ENCODE measurements around the gene MDC1. TPM values are rescaled to one million over a fixed set of nuclear protein-coding genes. Genes with fewer than 3 reads are reported as not detected.
A peak's percentile ranks its signal among the peaks of the same experiment; 100 is the strongest.
"Not testable (repeated sequence)": the region's sequence is repeated elsewhere in the genome, so short reads cannot be mapped to it uniquely, and the experiment has no call there.

Gene MDC1
- total RNA-seq, 1 donor from 2014 or later: 10.2 TPM

DNA sequence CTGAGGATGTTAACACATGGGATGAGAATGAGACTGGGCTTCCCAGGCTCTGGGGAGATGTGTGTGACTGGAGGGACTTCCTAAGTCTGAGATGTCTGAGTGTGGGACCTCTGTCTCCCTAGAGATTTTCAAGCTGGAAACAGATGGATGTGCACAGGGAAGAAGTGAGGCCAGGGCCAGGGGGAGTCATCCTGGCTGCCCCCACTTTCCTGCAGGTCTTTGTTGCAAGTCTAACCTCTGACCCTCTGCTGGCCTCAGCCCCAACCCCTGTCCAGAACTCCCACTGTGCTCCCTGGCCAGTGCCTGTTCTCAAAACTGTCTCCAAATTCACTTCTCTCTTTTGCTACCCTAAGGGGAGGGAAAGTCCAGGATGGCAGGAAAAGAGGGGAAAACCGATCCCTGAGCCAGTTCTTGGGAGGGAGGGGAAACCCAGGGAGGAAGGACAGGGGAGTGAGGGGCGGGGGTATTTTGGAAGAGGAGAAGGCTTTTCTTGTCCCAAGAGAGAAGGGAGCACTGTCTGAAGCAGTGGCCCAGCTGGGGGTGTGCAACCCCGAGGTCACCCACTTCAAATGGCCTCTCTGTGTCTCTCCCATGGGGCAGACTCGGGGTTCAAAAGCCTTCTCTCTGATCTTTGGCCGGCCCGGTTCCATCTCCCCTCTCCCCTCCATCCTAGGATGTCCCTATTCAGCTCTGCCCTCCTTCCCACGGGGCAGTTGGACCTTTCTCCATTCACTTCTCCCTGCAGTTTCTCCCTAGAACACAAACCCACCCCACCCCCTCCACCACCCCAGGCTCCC, 33.7 kb downstream of the MDC1 start:
- no peak for DNase-seq (ENCODE audit: low read depth, low spot score)

DNA sequence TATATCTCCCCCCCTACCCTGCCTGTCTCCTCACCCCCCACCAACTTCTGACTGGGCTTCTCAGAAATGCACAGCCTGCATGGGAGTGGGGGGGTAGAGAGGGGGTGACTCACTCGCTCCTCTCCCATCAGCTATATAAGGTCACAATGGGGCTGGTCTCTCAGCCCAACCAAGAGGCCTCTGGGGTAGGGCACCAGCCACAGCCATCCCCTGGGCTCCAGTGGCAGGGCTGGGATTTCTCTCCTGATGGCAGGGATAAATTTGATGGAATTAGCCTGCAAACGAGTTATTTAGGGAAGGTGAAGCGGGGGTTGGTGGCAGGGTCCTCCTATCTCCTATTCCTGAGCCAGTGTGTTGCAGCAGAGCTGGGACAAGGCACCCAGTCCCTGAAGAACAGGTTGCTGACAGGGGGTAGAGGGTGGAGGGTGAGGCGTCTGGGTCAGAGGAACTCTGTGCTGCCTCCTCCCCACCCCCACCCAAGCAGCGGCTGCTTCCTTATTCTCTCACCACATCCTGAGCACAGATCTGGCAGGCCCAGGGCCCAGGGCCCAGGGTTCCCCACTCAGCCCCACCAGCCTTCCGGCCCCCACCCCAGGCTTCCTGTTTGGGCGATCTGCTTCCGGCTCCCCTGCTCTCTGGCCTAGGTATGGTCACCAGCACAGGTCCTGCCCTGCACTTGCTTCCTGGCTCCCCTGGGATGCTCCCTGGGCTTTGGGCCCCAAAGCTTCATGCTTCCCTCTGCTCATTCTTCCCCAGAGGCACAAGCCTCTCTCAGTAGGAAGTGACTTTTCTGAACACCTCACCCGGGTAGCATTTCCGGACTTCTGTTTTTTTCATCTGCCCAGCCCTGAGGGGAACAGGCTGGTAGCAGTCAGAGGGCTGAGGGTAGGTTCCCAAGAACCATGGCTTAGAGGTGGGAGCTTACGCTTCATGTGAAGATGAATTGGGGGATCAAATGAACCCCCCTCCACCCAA, 34.7 kb downstream of the MDC1 start:
- peak; percentile 83 for DNase-seq (ENCODE audit: low read depth, low spot score)

DNA sequence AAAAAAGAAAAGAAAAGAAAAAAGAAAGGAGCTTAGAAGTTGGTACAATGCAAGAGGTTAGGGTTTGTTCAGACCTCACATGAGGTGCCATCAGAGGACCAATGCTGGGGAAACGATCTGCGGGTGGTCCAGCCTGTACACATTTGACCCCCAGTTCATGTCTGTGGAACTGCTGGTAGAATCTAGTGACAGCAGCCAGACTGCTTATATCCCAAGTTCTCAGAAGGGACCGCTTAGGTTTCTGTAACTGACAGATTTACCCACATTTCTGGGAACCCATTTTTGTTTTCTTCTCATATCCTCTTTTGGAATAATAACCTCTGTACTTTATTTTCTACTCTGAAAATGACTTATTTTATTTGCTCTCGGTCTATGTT, 35.3 kb downstream of the MDC1 start:
- no peak for DNase-seq (ENCODE audit: low read depth, low spot score)

DNA sequence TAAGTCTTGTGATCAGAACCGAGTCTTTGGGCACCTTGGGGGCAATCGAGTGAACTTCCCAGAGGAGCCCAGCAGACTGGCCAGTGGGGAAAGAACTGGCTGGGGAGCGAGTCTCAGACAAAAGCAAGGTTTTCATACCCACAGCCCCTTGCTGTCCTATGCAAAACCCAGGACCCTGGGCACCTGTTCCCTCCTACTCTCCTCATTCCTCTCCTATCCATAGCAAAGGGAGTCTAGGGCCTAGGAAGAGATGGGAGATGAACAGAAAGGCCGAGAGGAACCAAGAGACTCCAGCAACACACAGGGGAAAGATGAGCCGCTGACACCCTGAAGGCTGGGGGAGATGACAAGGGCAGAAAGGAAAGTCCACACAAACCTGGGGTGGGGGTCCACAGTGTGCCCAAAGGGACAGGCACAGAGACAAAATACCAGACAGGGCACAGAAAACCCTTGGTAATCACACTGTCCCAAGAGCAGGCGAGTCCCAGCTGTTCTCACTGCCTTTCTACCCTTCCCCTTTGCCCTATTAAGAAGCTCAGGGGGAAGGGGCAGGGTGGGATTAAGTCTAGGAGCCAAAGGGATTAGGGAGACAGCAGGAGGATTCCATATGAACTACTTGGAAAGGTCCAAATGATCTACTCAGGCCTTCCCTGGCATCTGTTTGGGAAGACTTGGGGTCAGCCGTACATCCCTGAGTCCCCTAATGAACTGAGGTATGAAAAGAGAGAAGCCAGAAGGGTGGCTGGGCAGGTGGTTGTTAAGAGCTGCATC, 37.1 kb downstream of the MDC1 start:
- no peak for DNase-seq (ENCODE audit: low read depth, low spot score)

DNA sequence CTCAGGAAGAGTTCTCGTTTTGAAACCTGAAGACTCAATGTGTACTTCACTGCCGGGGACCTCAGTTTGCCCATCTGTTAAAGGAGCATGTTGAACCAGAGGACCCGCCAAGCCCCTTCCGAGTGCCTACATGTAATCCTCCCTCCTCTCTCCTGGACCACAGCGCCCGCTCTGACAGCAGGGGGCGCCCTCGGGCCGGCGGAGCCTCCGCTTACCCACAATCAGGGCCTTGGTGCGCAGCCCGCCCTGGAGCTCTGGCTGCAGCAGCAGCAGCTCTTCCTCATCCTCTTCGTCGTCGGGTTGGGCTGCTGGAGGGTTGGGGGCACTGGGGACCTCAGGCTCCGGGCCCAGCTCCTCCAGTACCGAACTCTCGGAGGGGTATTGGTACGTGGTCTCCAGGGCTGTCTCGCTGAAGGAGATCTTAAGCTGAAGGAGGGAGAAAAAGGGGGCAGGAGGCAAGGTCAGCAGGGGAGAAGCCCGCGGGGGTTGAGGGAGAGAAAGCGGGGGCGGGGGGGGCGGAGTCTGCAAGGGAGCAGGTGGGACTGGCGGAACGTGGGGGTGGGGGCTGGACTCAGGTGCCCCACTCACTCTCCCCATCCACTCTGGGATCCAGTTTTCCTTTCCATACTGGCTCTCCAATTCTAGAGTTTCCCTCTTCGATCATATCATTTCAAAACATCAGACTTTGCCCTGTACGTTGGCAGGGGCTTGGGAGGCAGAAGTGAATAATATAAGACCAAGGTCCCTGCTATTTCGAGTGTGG, 37.9 kb downstream of the MDC1 start:
- DNase-seq (ENCODE audit: low read depth, low spot score): no peak

DNA sequence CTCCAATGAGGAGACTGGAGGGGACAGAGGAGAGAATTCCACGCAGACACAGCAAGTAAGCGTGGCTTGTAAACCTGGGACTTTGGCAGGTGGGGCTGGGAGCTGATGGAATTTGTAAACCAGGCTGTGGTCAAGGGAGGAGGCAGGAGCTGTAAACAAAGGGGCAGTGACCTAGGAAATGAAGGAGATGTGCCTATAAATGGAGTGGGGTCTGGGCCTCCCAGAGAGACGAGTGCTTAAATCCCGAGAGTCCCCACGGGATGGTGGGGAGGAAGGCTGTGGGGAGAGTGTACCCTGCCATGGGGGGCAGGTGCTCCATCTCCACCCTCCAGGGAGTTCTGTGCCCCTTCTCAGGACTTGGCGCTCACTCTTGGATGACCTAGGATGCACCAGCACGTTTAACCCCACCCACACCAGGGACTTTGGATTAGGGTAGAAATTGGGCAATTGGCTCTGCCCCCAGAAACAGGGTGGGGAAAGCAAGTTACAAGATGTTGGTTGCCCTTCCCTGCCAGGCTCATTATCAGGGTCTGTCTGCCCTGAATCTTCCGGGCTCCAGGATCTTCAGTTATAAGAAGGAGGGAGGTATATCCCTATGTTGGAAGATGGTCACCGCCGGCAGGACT, 40.3 kb downstream of the MDC1 start:
- DNase-seq (ENCODE audit: low read depth, low spot score): no peak

DNA sequence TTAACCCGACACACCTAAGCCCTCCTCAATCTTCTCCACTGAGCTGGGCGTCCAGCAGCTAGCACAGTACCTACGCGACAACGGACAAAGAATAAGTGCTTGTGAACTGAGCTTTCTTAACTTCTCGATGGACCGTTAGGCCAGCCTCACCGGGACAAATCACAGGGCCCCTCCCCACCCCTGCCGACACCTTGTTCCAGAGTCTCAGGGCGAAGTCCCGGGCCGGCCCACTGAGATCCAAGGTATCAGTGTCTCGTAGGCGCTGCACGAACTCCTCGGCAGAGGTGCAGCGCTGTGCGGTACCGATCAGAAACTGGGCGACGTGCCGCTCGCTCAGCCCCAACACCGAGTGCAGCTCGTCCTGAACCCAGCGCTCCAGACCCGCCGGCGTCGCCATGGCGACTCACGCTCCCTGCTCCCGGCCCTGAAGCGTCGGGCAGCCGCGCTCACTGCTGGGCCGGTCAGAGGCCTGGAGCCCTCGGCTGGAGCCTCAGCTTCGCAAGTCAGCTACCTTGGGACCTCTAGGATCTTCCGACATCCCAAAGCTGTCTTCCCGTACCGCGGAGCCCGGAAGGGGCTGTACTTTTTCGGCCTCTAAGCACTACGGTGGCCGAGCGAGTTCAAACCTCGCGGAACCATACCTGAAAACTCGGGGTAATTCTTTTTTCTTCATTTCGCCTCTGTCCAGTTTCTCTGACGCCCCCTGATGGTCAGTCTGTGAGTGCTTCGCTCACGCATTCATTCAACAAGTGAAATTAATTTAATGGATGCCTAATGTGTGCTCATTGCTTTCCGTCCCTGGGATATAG, 44.4 kb downstream of the MDC1 start, which contains the start of gene DHX16:
TSS of gene DHX16 (minus strand) at position 562 of the 809 bp plus-strand sequence. CDS start at position 397, 165 bp downstream.
- DNase-seq (ENCODE audit: low read depth, low spot score): peak; percentile 90

DNA sequence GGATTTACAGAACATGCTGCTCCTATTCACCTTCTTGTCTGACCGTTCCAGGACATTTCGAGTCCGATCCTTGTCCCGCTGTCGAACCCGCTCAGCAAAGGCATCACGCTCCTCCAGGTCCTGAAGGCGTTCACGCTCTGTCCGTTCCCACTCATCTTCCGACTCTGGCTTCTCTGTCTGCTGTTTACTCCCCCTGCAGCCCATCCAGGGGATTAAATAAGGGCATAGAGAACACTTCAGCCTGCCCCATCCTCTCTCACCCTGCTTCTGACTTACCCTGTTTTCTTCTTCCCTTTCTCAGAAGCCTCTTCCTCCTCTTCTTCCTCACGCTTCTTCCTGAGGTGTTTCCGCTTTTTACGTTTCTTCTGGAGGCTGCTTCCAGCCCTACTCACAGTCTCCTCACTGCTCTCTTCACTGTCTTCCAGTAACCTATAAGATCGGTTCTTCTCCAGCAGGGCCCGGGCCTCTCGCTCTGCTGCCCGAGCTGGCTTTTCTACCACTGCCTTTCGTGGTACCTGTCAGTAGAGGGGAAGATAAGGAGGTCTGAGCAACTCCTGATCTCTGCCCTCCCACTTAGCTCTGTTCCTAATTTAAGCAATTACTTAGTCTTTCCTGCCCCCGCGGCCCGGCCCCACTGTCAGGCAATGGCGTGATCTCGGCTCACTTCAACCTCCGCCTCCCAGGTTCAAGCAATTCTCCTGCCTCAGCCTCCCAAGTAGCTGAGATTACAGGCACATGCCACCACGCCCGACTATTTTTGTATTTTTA, 46.1 kb downstream of the MDC1 start:
- no peak for DNase-seq (ENCODE audit: low read depth, low spot score)

DNA sequence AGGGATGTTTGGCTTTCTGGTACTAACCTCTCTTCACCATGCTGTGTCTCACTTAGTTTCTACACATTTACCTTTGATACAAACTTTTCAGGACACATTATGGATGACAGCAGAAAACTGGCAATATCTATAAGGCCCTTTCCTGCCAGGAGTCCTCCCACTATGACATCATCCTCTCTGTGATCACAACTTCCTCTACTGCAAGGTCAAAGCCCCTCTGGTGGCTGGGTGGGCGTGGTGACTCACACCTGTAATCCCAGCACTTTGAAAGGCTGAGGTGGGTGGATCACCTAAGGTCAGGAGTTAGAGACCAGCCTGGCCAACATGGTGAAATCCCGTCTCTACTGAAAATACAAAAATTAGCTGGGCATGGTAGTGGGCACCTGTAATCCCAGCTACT, 50.8 kb downstream of the MDC1 start:
- not testable (repeated sequence) for DNase-seq (ENCODE audit: low read depth, low spot score)

DNA sequence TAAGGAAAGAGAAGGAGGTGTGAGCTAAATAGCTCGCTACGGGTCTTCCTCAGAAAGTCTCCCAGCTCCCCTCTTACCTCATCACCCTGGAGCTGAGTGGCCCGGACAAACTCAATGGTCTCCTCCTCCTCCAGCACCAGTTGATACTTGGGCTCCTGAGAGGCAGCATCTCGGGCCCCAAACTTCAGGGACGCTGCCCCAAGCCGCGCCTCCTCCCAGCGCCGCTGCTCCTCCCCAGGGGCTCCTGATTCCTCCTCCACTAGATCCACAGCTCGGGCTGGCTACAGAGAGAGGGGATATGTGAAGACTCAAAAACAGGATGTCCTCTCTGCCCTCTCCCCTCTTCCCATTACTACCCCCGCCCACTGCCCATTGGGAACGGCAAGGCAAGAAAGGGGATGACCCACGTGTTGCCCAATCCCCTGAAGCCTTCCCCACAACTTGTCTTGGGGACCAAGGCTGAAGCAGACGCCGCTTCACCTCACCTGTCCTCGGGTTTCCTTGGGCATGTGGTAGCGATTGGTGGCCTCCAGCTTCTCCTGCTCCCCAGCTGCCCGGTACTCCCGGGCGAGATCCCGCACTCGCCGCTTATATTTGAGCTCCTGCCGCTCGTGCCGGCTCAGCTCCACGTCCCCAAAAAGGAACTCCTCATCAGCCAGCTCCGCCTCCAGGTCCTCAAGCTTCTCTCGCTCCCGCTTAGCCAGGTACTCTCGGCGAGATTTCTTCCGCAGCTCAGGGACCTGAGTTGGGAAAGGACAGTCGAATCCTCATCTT, 51.9 kb downstream of the MDC1 start:
- DNase-seq (ENCODE audit: low read depth, low spot score): no peak

DNA sequence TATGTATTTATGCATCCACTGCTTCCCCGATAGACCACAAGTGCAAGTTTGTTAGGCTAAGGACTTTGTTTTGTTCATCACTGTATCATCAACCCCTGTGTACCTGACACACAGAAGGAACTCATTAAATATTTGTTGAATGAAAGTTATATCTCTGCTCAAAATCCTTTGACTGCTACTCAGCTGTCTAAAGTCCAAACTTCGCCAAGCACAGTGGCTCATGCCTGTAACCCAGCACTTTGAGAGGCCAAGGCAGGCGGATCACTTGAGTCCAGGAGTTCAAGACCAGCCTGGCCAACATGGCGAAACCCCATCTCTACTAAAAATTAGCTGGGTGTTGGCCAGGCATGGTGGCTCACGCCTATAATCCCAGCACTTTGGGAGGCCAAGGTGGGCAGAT, 59.2 kb downstream of the MDC1 start:
- not testable (repeated sequence) for DNase-seq (ENCODE audit: low read depth, low spot score)

DNA sequence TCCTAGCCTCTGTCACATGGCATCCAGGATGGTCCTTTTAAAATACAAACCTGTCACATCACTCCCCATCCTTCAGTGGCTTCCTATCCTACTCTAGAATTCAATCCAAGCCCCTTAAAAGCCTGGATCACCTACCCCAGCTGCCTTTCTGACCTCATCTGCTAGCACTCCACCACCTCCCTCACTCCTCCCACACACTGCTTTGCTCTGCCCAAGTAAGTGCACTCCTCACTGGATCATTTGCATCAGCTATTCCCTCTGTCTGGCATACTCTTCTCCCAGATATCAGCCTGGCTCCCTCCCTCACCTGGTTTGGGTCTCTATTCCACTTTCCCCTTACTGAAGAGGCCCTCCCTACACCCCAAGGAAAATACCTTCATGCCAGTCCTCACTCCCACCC, 59.6 kb downstream of the MDC1 start:
- DNase-seq (ENCODE audit: low read depth, low spot score): no peak

DNA sequence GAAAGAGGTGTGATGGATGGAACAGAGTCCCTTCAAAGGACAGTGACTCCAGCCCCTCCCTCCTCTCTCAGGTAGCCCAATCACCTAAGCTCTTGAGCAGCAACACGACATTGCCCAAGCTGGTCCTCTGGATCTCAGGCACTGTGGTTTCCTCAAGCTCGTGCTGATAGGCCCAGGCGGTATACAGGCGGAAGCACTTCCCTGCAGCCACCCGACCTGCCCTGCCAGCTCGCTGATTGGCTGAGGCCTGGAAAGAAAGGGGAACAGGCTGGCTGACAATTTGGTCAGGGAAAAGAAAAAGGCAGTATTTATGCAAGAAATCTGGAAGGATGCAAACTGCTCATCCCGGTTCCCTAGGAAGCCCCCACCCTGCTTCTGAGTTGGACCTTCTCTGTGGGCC, 60.6 kb downstream of the MDC1 start:
- DNase-seq (ENCODE audit: low read depth, low spot score): no peak

DNA sequence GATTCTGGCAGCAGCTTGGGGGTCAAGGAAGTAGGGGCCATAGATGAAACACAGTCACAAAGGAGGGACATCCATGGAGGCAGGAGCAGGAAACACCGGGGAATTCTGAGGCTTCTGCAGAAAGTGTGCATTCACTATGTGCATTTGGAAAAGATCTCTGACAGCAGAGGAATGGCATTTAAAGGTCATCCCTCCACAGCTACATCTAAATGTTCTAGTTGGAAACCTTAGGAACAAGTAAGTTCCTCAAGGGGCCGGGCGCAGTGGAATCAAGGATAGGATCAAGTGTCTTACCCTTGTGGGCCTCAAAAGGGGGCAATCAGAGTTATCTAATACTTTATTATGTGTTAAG, 61.4 kb downstream of the MDC1 start:
- no peak for DNase-seq (ENCODE audit: low read depth, low spot score)

DNA sequence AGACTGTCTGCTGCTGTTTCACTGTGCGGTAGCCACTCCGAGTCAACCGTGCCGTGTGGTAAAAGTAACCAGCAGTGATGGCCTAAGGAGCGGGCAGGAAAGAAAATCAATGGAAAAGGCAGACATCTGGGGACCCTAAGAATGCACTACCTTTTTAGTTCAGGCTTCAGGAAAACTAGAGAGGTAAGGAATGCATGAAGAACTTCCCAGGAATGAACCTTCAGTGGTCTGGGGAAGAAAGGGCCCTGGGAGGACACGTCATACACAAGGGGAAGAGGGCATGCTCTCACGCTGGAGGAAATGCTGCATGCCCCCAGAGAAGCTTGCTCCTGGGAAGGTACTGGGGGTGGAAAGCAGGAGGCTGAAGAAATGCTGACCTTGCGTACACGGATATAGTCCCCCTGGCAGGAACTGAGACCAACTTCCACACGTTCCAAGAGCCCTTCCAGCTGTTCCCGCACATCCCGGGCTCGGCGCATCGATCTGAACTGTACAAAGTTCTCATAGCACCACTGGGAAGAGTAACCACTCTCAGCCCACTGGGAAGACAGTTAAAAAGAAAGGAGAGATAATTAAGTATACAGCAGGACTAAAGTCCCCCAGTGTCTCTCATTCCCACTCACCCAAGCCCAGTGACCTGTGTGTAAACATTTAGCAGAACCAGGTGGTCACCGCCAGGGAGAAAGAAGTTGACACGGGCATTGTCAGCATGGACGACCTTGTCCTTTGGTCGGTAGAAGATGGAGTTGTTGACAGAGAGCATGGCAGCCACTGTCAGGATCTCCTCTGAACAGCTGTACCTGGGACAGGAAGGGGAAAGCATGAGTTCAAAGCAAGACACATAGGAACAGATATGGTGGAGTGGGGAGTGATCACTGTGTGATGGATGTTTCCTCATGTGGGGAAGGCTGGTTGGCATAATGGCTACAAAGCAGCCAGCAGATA, 62.0 kb downstream of the MDC1 start:
- no peak for DNase-seq (ENCODE audit: low read depth, low spot score)

DNA sequence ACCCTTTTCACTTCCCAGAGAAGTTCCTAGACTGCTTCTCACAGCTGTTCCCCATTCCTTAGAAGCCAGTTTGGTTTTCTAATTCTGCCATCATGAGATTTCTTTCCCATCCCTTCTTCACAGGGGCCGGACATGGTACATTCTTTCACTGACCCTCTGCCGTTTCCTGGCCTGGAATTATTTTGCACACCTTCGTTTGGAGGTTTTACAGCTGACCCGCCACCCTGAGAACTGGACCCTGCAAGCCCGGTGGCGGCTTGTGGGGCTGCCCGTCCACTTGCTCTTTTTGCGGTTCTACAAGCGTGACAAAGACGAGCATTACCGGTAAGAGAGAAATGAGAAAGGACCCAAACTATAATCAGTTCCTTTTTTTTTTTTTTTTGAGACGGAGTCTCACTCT, 65.9 kb downstream of the MDC1 start:
- DNase-seq (ENCODE audit: low read depth, low spot score): no peak

Data from pulmonary artery endothelial cell (primary cell).